Bone marrow (tissue), 2 donors: ENCODE results near the gene TIAM2.

Source experiments
- DNase-seq, 2 donors: peaks; one replicate each; lab custom pipeline; 2025; lab: John Stamatoyannopoulos, UW

Gene TIAM2

DNA sequence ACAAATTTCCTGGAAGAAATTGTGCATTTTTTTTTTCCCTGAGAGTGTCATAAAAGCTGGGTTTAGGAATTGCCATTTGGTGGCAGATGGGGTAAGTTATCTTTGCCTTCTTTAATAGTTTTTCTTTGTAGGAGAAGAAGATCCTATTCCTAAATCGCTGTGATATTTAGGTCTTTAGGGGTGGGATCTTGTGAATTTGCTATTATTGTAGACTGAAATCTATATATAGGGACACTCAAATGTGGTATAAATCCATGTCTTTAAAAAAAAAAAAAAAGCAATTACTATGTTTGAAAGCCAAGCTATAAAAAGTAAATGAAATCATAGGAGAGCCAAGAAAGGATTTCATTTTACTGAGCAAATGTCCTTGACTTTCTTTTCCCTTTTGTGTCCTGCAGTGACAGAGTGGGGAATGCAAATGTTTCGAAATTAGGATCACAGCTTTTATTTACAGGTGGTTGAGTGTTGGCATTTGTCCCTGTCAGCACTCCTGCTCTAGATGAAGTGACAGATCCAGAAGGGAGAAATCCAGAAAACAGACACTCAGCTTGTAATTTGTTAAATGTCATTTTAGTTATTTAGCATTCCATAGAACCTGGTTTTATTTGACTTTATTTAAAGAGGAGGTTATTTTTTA is 29.4 kb downstream of the TIAM2 start:
- no peak for DNase-seq

DNA sequence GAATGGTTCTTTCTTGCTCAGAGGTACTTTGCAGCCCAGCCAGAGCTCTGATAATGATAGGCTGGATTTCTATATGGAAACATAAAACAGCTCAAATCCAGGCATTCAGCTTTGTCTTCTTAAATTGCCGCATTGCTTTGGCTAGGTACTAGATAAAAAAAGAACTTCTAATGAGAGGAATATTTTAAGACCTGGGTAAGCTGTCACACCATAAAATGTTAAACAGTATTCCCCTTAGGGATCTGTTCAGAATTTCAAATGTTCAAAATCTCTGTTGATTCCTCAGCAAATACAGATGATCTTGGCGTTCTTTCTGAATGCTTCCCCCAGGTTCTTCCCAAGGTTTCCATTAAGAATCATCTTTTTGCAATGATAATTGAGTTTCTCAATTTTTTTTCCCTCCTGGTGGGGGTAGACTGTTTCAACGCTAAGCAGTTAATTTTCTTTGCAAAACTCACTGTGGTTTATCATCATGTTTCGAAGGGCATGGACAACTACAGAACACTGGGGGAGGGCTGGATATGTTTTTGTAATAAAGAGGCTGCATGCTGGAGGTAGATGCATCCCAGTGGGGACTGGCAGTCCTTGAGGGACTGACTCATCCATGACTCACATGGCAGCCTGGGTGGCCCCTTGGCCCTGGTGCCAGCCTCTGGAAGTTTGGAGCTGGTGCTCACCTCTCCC is 31.0 kb downstream of the TIAM2 start:
- no peak for DNase-seq

DNA sequence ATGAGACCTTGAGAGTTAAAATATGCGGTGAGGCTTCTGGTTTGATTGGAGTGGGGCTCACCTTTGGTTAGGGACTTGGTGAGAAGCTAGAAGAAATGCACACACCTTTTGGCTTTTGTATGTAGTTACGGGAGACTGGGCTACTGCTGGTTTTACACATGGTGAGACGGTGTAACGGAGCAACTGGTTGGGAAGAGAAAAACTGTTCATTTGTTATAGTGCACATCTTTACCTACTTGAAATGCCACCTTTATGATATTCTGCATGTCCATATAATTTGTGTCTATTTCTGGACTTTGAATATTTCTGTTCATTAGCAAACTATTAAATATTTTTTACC is 31.6 kb downstream of the TIAM2 start:
- DNase-seq, result no peak

DNA sequence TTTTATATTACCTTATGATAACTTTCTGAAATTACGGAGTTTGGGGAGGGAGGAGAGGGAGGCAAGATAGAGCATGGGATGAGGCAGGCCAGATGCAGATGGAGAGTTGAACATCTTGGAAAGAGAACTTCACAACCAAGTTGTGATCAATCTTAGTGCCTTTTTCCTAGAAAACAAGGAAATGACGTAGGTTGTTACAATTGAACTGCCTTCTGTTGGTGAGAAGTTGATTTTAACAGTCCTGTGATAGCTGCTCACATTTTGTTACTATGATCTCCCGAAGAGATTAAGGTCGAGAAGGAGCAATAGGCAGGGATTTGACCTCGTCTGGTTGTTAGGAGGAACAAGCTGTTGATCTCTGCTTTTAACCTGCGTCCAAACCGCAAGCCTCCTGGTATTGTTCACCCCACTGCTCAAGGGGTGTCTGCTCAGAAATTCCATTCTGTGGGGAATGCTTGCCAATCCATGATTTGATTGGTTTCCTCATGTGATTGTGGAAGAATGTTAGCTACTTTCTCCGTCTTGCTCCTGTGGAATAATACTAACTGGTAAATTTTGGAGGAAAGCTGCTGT is 35.1 kb downstream of the TIAM2 start:
- no peak for DNase-seq

DNA sequence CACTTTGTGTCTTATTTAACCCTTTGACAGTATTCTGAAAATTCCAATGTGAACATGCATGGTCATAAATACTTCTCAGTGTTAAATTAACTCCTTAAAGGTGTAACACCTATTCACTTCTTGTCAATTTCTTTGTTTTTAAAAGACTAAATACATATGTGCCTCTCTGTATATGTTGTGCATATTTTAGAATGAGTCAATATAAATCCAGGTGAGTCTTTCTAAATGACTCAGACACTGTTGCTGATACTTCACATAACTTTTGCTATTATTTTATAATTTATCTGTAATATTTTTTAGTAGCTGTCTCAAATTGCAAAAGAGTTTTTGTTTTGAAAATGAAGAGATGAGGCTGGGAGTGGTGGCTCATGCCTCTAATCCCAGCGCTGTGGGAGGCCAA is 36.0 kb downstream of the TIAM2 start:
- DNase-seq, result no peak

DNA sequence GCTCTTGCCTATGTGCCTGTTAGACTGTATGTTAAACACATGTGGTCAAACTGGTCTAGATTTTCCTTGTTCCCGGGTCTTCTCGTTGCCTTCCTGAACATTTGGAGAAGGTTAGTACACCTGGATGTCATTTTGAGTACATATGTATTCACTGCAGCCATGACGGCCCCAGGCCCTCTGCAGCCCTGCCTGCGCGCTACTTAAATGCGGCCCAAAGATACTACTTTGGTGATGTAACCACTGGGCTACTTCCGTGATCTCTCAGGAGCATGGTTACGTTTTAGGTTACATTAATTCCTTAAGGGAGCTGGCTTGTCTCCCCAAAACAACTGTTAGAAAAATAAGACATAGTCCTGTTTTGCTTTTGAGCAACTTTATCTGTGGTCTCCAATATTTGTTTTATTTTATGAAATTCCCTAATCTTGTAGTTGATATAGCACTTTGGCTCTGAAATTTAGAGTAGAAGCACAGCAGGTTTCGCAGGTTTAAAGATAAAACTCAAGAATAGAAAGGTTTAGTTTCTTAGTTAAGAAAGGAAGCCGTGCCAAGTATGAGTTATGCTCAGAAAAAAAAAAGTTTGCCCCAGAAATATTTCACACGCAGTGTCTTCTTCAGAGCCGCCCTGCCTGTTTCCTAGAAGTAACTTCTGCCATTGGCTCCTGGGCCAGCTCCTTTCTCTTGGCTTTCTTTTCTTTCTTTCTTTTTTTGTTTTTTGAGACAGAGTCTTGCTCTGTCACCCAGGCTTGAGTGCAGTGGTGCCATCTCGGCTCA is 38.1 kb downstream of the TIAM2 start:
- no peak for DNase-seq

DNA sequence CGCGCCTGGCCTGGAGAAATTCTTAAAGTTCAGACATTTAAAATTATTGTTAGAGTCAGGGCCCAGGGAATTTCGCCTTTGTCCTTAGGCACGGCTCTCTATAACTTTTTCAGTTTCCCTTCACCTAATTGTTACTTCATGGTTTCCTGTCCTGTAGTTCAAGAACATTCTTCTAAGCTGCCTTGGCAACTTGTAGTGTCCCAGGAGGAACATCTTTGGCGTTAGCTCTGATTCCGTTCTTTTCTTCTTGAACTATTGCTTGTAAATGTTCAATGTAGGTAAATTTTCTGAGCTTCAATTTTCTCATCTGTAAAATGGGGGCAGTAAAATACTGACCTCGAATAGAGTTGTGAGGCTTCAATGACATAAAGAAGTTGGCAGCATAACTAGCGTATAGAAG is 41.8 kb downstream of the TIAM2 start:
- no peak for DNase-seq

DNA sequence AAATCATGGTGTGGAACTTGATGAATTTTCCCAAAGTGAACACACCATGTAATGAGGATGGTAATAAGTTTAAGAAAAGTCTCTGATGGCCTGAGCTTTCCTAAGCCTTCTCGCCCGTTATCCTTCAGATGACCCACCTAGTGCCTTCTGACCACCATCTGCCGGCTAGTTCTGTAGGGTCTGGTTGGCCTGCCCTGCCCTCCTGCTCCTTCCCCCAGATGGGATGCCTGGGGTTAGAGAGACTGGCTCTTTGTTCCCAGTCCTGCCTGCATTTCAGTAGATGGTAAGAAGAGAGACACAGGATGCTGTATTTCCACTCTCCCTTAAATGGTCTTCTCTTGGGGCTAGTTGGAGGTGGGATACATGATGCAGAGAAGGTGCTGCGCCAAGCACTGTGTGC is 43.0 kb downstream of the TIAM2 start:
- DNase-seq, result no peak

DNA sequence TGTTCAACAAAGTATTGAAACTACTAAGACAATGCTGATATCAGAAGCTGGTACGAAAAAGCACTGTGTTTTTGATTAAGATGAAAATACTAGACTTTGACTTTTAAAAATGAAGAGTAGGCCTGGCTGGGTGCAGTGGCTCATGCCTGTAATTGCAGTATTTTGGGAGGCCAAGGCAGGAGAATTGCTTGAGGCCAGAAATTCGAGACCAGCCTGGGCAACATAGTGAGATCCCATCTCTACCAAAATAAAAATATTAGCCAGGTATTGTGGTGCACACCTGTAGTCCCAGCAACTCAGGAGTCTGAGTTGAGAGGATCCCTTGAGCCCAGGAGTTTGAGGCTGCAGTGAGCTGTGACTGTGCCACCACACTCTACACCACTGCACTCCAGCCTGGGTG is 43.4 kb downstream of the TIAM2 start:
- no peak for DNase-seq

DNA sequence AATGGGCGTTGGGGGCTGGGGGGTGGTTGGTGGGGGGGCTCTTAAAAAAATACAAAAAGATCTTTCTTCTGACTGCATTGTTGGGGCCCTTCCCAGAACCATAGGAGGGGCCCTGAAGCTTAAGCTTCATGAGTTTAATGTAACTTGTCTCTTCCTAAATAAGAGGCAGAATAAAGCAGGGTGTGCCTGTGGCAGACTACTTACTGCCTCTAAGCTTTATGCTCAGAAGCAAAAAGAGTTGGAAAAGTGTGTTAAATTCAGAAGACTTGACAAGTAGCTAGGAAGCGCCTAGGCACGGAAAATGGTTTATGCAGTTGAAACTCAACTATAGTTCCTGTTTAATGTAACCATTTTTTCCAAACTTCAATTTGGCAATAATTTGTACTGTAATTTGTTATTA is 44.5 kb downstream of the TIAM2 start:
- no peak for DNase-seq

DNA sequence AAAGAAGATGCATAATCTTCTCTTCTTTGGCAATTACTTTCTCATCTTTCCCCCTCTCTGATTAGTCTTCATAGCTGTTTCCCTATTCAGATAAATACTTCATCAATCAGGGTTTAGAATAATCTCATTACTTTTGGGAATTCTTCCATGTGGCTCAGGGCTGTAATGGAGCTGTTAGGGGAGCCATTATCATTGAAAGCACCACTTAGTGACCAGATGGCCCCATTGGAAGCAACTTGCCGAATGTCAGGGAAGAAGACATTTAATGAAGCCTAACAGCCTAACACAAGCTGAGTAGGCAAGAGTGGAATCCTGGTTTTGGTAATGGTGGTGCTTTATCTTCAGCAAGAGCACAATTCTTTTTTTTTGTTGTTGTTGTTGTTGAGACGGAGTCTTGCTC is 45.0 kb downstream of the TIAM2 start:
- DNase-seq, result no peak

DNA sequence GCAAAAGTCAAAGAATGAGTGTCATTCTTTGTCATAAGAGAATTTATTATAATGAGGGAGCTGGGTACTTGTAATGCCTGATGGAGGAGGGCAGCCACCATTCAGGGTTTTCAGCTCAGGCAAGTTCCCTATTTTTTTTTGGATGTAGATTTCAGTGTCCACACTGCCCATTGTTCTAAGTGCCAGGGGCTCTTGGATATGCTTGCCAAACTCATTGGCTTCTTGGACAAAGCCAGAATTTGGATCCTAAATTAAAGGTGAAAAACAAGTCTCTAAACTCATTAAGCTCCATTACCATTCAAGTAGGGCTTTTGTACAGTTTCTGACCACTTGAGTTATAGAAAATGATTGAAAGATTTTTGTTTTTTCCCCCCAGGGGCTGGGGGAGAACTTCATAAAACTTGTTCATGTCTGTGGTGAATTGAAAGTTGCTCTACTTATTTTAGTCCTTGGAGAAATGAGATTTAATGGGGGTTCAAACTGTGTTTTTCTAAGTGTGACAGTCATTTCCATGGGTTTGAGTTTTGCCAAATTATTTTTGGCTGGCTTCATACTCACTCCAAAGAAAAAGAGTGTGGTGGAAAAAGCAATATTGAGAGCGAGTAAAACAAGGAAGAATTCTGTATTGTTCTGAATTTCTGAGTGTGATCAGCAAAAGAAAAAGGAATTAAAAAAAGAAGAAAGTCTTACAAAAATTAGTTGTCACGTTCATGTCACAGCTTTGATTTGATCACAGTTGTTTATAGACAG is 46.0 kb downstream of the TIAM2 start:
- no peak for DNase-seq

DNA sequence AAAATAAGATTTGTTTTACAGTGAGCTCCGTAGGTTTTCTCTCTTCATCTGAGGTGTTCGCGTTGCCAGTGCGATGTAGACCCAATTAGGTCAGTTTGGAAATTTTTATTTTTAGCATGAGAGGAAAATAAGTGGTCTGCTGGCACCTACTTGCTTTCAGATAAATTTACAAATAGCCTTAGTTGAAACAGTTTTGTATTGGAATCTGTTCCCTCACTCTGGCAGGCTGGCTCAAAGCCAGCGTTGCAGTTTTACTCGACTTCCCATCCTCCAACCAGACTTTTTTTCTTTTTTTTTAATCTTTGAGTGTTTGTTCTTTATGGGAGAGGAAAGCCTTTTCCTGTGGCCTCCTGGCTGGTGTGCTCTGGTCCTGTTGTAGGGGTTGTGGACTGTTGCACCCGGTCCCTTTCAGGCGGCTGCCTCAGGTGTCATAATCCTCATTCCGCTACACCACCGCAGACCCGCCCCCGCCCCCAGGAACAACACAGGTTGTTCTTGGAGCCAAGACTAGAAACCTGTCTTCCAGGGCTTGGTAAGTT is 46.7 kb downstream of the TIAM2 start:
- no peak for DNase-seq

DNA sequence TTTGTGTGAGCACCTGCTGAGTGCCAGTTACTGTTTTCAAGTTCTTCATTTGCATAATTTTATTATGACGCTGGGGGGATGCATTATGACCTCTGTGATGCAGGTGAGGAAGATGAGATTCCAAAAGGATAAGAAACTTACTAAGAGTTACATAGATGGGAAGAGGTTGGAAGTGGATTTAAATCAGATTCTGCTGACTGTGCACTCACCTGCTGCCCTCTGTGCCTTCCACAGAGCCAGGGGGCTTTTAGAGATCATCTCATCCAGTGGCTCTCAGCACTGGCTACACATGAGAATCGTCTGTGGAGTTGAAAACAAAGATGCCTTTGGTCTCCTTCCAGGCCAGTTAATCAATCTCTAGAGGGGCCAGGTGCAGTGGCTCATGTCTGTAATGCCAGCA is 47.9 kb downstream of the TIAM2 start:
- no peak for DNase-seq

DNA sequence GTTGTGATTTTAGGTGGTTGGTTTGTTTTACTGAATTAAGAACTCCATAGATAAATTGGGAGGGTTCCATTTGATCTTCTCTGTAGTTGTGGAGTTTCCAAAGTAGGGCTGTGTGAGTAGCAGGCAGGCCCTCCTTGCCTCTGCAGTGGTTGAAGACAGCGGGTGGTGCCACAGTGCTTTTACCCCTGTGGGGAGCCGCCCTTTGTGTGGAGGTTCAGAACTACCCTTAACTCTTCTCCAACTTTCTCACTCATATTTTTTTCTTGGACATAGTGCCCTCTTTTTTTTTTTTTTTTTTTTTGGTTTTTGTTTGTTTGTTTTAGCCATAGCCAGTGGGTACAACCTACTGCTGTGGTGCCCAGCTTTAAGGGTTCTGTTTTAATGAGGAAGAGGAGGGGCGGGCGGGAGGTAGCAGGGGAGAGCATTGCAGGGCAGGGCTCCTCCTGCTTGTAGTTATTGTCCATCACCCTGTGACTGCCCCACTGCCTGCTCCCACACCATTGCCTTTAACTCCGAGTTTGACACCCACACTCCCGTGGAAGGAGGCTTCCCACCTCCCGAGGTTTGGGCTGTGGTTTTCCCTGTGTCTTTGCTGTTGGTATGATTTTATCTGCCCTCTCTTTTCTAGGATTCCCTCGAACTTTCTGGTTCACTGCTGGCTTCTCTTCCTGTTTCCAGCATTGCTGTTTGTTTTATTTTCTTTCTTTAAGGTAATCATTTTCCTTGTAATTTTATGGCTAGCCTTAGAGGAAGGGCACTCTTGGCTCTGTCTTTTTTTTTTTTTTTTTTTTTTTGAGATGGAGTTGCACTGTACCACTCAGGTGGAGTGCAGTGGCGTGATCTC is 50.7 kb downstream of the TIAM2 start:
- DNase-seq, result no peak

DNA sequence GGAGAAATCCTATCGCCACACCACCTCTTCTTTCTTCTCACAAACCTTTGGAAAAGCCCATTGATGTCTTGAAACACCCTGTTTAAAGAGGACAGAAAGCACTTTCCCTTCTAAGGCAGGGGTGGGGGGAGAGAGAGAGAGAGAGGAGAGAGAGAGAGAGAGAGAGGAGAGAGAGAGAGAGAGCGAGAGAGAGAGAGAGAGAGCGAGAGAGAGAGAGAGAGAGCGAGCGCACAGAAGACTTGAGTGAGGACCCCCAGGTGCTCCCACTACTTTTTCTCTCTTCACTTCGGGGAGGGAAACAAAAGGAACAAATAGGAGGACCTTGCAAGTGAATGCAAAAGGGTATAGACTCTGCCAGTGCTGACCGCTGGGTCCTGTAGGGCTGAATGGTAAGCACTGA is 52.4 kb downstream of the TIAM2 start:
- no peak for DNase-seq

DNA sequence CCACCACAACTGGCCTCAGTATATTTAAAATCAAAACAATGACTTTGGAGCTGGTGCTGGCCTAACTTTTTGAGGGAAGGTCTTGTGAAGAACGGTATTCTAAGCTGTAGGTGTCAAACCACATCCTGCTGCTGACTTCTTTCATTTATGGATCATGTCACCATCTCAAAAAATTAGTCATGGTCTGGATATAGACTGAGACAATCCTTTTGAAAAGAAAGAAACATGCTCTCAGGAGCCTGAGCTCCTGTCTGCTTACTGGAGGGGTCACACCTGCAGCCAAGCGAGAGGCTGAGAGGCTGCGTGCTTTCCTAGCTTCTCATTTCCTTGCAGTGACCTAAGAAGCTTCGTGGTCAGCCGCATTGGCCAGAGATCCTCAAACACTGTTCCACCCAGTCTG is 55.2 kb downstream of the TIAM2 start:
- DNase-seq, result no peak

DNA sequence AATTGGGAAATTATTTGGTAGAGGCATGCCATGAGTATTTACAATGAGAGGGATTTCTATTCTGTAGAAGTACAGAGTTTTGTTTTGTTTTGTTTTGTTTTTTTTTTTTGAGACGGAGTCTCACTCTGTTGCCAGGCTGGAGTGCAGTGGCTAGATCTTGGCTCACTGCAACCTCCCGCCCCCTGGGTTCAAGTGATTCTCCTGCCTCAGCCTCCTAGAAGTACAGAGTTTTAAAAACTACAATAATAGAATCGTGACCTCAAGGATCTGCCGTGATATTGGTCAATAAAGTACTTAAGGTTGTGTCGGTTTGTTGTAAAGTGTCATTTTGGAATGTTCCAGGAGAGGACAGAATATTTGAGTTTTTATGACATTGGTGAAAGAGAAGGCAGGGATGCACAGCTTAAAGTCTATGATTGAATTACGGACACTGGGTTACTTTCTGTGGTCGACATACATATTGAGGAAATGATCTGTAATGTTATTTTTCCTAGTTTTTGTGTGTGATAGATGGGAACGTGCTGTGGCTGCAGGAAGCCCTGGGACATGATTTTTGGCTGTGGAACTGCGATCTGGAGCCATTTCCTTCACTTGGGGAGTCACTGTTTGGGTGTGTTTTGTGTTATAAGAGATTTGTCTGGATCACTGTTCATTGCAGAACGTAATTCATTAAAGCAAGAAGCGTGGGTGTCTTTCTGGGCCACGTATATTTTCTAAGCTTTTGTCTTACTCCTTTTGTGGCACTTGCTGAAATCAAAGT is 59.6 kb downstream of the TIAM2 start:
- no peak for DNase-seq

DNA sequence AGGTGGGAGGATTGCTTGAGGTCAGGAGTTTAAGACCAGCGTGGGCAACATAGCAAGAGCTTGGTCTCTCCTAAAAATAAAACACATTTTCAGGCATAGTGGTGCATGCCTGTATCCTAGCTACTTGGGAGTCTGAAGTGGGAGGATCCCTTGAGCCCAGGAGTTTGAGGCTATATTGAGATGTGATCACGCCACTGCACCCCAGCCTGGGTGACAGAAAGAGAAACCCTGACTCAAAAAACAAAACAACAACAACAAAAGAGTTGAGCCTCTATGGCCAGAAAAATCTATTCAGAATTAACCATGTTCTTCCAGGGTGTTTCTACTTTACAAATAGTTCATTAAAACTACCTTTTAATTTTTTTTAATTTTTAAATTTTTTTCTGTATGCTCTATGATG is 60.6 kb downstream of the TIAM2 start:
- DNase-seq, result no peak

DNA sequence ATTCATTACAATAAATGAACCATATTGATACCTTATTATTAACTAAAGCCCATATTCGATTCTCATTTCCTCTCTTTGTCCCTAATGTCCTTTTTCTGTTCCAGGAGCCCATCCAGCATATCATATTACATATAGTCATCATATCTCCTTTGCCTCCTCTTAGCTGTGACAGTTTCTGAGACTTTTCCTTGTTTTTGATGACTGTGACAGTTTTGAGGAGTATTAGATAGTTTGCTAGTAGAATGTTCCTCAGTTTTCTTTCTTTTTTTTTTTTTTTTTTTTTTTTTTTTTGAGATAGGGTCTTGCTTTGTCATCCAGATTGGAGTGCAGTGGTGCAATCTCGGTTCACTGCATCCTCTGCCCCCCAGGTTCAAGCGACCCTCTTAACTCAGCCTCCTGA is 61.6 kb downstream of the TIAM2 start:
- no peak for DNase-seq

DNA sequence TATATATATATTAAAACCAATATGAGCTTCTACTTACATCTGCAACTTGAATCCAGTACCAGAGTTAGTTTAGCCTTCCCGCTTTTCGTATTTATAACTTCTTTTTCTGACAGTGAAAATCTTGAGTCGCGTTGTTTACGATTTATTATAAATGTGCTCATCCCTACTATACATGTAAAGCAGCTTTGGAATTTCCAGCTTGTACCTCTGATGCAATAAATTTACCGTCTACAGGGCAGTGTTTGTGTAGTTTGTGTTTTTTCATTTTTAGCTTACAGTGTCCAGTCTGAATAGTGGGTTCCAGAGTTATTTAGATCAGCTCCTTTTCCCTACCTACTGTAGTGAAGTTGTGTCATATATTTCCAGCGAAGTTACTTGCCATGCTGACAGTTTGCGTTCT is 66.3 kb downstream of the TIAM2 start:
- no peak for DNase-seq
